Endothelial cell of umbilical vein (primary cell): ENCODE results near the gene IGFL4. TPM values are rescaled to one million over a fixed set of nuclear protein-coding genes. Genes with fewer than 3 reads are reported as not detected.

Source experiments
- BruUV-seq: library from RNA; stranded (reverse); fragments of 400-500 nt; replicated peaks from 2 replicates; lab custom pipeline; 2021; lab: Mats Ljungman, UMichigan
- CTCF ChIA-PET: fragments of 300-600, 350-600 bp; sonication (Branson Sonifier 250); formaldehyde crosslinking; loops from one replicate; lab custom pipeline; 2021; ENCODE audit warnings: antibody characterized with exemption, inconsistent platforms; lab: Charles Lee
- POLR2A ChIA-PET: fragments of 300-600, 350-600 bp; sonication (Branson Sonifier 250); formaldehyde crosslinking; loops from one replicate; lab custom pipeline; 2021; ENCODE audit warnings: antibody characterized with exemption, inconsistent platforms; lab: Charles Lee
- DNase-seq: peaks from one replicate; pipeline ENCODE4 v3.0.0-alpha.2; 2011; ENCODE audit warnings: low read depth, low spot score
- FAIRE-seq: peaks from 2 replicates; lab custom pipeline; 2011; peaks lifted over from hg19 to GRCh38; lab: Jason Lieb, UNC
- H2AFZ ChIP-seq: 2 replicates; pipeline ENCODE4 v1.6.0; 2012; ENCODE audit warnings: low read depth, low read length, control low read depth, inconsistent platforms
- H3K27ac ChIP-seq: 2 replicates; pipeline ENCODE4 v1.5.1; 2011; ENCODE audit warnings: low read depth, mild to moderate bottlenecking, control low read depth, low read length, moderate library complexity; ENCODE audit not compliant: insufficient read depth
- H3K27me3 ChIP-seq, 2 experiments: 2 replicates each; pipeline versions ENCODE4 v1.6.0 to v1.6.1; 2011; ENCODE audit warnings: low read length in 2 of 2, mixed read lengths in 1 of 2; ENCODE audit not compliant: control insufficient read depth in 2 of 2, insufficient read depth in 2 of 2
- H3K36me3 ChIP-seq, 2 experiments: 2 replicates in 1 of 2; 3 replicates in 1 of 2; pipeline ENCODE4 v1.5.1; 2011; ENCODE audit warnings: low read length in 2 of 2, mild to moderate bottlenecking in 1 of 2, moderate library complexity in 1 of 2; ENCODE audit not compliant: control insufficient read depth in 2 of 2, insufficient read depth in 2 of 2; ENCODE audit errors: extremely low read depth in 1 of 2
- H3K4me1 ChIP-seq: 3 replicates; pipeline ENCODE4 v1.5.1; 2011; ENCODE audit warnings: mild to moderate bottlenecking, low read length; ENCODE audit not compliant: control insufficient read depth, insufficient read depth; ENCODE audit errors: extremely low read depth
- H3K4me2 ChIP-seq: 2 replicates; pipeline ENCODE4 v1.6.1; 2011; ENCODE audit warnings: low read length, control low read depth, mixed read lengths; ENCODE audit not compliant: insufficient read depth
- H3K4me3 ChIP-seq, 3 experiments: fragments of 200-600 bp in 1 of 3; sonication (generic), shearing (Covaris generic) in 1 of 3; replicated peaks in 1 of 3; 2 replicates each; pipeline ENCODE4 v1.5.1; 2011 to 2016; ENCODE audit warnings: control low read depth in 3 of 3, low read length in 3 of 3, mild to moderate bottlenecking in 2 of 3, inconsistent platforms in 1 of 3, low read depth in 1 of 3, moderate library complexity in 1 of 3; ENCODE audit not compliant: insufficient read depth in 1 of 3
- H3K79me2 ChIP-seq: 2 replicates; pipeline ENCODE4 v1.6.0; 2012; ENCODE audit warnings: low read length, inconsistent platforms; ENCODE audit not compliant: control insufficient read depth, insufficient read depth
- H3K9ac ChIP-seq: replicated peaks from 2 replicates; pipeline ENCODE3; 2011; ENCODE audit warnings: low read length, control low read depth; ENCODE audit not compliant: insufficient read depth; ENCODE audit errors: extremely low read depth
- H3K9me1 ChIP-seq: replicated peaks from 3 replicates; pipeline ENCODE4 v1.6.0; 2011; ENCODE audit warnings: mild to moderate bottlenecking, low read length; ENCODE audit not compliant: control insufficient read depth, insufficient read depth; ENCODE audit errors: extremely low read depth
- H3K9me3 ChIP-seq: replicated peaks from 2 replicates; pipeline ENCODE4 v1.5.1; 2012; ENCODE audit warnings: low read length, inconsistent platforms; ENCODE audit not compliant: control insufficient read depth, insufficient read depth
- H4K20me1 ChIP-seq: replicated peaks from 2 replicates; pipeline ENCODE3; 2011; ENCODE audit warnings: mild to moderate bottlenecking, low read length; ENCODE audit not compliant: control insufficient read depth, insufficient read depth; ENCODE audit errors: extremely low read depth
- EZH2 ChIP-seq: IDR thresholded peaks from 2 replicates; pipeline ENCODE4 v1.6.1; 2012; ENCODE audit warnings: borderline replicate concordance, low read depth, mild to moderate bottlenecking, moderate library complexity, low read length, inconsistent platforms; ENCODE audit not compliant: severe bottlenecking
- FOS ChIP-seq: IDR thresholded peaks from 2 replicates; pipeline ENCODE4 v1.6.1; 2011; ENCODE audit warnings: mild to moderate bottlenecking, low read length, moderate library complexity, borderline replicate concordance; ENCODE audit not compliant: insufficient read depth
- JUN ChIP-seq: IDR thresholded peaks from 2 replicates; pipeline ENCODE4 v1.6.1; 2011; ENCODE audit warnings: borderline replicate concordance, low read depth; ENCODE audit not compliant: insufficient read length, insufficient read depth
- MYC ChIP-seq: IDR thresholded peaks from one replicate; pipeline ENCODE4 v1.6.1; 2011; ENCODE audit warnings: mild to moderate bottlenecking, low read depth, low read length
- POLR2A ChIP-seq: IDR thresholded peaks from 2 replicates; pipeline ENCODE4 v1.6.1; 2012; ENCODE audit warnings: low read depth, mild to moderate bottlenecking, control low read depth, low read length
- POLR2AphosphoS5 ChIP-seq: IDR thresholded peaks from 2 replicates; pipeline ENCODE4 v1.6.1; 2012; ENCODE audit warnings: low read depth, mild to moderate bottlenecking, control low read depth, low read length, moderate library complexity; ENCODE audit not compliant: insufficient read depth
- dilution Hi-C: fragments of 300-500 bp; cut with MboI; formaldehyde crosslinking; loops from one replicate; pipeline ENCODE4 v1.15.0; 2019; ENCODE audit warnings: low sequenced_read_pairs; ENCODE audit not compliant: extremely low pct_ligation_motif_present
- intact Hi-C: fragments of 100-400 bp; cut with micrococcal nuclease; formaldehyde crosslinking; loops from one replicate; pipeline ENCODE4 v1.10.0; 2022
- polyA plus RNA-seq, 4 experiments: library from polyadenylated mRNA; depleted of rRNA in 3 of 4; stranded (reverse) in 3 of 4; unstranded in 1 of 4; fragments of >200 nt; gene quantifications; 2 replicates each; pipeline versions ENCODE4 v1.2.1 to v1.2.3, GENCODE V29; 2011 to 2012; ENCODE audit warnings: missing spikeins in 1 of 4
- total RNA-seq: library from RNA; stranded (reverse); gene quantifications from 2 replicates; pipeline ENCODE4 v1.2.3, GENCODE V29; 2021

Gene IGFL4
- total and polyA plus RNA-seq, 2 donors (not counting 3 experiments of a cell fraction or from before 2014, with no cell fraction given) = not detected

DNA sequence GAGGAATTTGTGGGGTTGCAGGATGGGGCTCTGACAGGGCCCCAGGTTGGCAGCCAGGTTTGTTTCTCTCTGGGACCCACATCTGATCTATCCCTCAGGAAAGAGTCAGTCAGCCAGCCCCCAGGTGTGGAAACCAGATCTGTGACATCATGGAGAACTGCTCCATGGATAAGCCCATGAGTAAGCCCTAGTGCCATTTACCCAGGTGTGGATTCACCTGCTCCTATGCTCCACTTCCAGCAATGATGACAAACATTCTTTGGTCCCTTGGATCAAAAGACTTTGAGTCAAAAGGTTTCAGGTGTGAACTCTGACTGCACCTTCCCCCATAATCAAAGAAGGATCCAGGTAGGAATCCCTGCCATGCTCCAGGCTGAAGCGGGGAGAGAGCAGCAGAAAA lies 26.9 kb upstream of the IGFL4 start:
- DNase-seq = no peak
- Histone ChIP-seq H3K9me1 (no peaks in the 10 kb centered on the region), H3K4me3 (no peak overlapping the region), H3K4me1 (peaks cover 31% of the 10 kb centered on the region), H3K4me2 (no peak overlapping the region), H3K79me2 (no peaks in the 10 kb centered on the region), H4K20me1 (no peaks in the 10 kb centered on the region), H3K27me3 (peaks cover 2% of the 10 kb centered on the region in 2 experiments), H3K9me3 (no peaks in the 10 kb centered on the region), H3K9ac (no peak overlapping the region), H2AFZ (no peak overlapping the region), H3K27ac (no peak overlapping the region), H3K36me3 (no peaks in the 10 kb centered on the region)
- intact Hi-C loops (no loop called here), dilution Hi-C loops (no loop called here)
- ChIA-PET CTCF (interaction anchor here (1.4 to 2.5 kb wide), 4 partner anchors 11 to 39 kb away, joined by 4 to 28 read pairs (median 10); no protein-coding TSS in a partner anchor), POLR2A (no interaction called here)
- TF ChIP-seq FOS = no peak
- no peak for FAIRE-seq
- no TSS peak for BruUV-seq

DNA sequence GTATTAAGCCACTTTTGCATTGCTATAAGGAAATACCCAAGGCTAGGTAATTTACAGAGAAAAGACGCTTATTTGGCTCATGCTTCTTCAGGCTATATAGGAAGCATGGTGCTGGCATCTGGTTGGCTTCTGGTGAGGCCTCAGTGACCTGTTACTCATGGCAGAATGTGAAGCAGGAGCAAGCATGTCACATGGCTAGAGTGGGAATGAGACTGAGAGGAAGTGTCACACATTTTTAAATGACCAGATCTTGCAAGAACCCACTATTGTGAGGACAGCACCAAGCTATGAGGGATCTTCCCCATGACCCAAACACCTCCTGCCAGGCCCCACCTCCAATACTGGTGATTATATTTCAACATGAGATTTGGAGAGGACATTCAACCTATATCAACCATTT lies 25.7 kb upstream of the IGFL4 start:
- Histone ChIP-seq H3K27ac (no peak overlapping the region), H2AFZ (no peak overlapping the region), H3K79me2 (no peaks in the 10 kb centered on the region), H3K9ac (no peak overlapping the region), H4K20me1 (no peaks in the 10 kb centered on the region), H3K4me1 (peaks cover 31% of the 10 kb centered on the region), H3K9me3 (no peaks in the 10 kb centered on the region), H3K4me2 (no peak overlapping the region), H3K4me3 (no peak overlapping the region), H3K9me1 (no peaks in the 10 kb centered on the region), H3K27me3 (peaks cover 7 to 14% of the 10 kb centered on the region in 2 experiments), H3K36me3 (no peaks in the 10 kb centered on the region)
- DNase-seq (no peak), FAIRE-seq (no peak)
- dilution Hi-C loops = no loop called here
- BruUV-seq = no TSS peak
- no peak for TF ChIP-seq JUN
- TF ChIP-seq POLR2A = no peak
- TF ChIP-seq EZH2 = no peak
- TF ChIP-seq MYC = no peak
- TF ChIP-seq POLR2AphosphoS5 = no peak
- no peak for TF ChIP-seq FOS
- intact Hi-C loops = no loop called here
- ChIA-PET POLR2A (no interaction called here), CTCF (interaction anchor here (1.7 to 4.9 kb wide), 3 partner anchors 10 to 38 kb away, joined by 4 to 41 read pairs (median 5); no protein-coding TSS in a partner anchor)
